Ovary (tissue), 9 donors: ENCODE measurements around the gene OSBPL6. TPM values are rescaled to one million over a fixed set of nuclear protein-coding genes. Genes with fewer than 3 reads are reported as not detected.

Experiments
- DNase-seq, 5 donors: peaks; one replicate each; pipeline ENCODE4 v3.0.0-alpha.2; 2019 to 2020
- H3K27ac ChIP-seq, 2 donors: fragments of 200-600 bp; one replicate each; pipeline versions ENCODE4 v1.5.1 to v1.8.0; 2019 to 2022
- H3K27me3 ChIP-seq: fragments of 200-600 bp; one replicate; pipeline ENCODE4 v1.8.0; 2022
- H3K36me3 ChIP-seq: fragments of 200-600 bp; sonication (generic); one replicate; pipeline ENCODE4 v1.5.1; 2019
- H3K4me1 ChIP-seq: one replicate; pipeline ENCODE4 v1.8.1; 2013; ENCODE audit warnings: mild to moderate bottlenecking, moderate library complexity; ENCODE audit not compliant: insufficient read depth
- H3K4me3 ChIP-seq: fragments of 200-600 bp; sonication (generic); one replicate; pipeline ENCODE4 v1.5.1; 2017
- H3K9me3 ChIP-seq, 2 donors: fragments of 200-600 bp in 1 of 2; sonication (generic) in 1 of 2; one replicate each; pipeline versions ENCODE4 v1.5.1 to v1.8.1; 2013 to 2019; ENCODE audit warnings: mild to moderate bottlenecking in 1 of 2, moderate library complexity in 1 of 2
- EP300 ChIP-seq: sonication (generic); formaldehyde crosslinking; IDR thresholded peaks from one replicate; pipeline ENCODE4 v1.6.1; 2017; ENCODE audit warnings: antibody characterized with exemption
- POLR2A ChIP-seq: fragments of 450-650 bp; IDR thresholded peaks from one replicate; pipeline ENCODE4 v1.6.1; 2017; ENCODE audit warnings: antibody characterized with exemption, mild to moderate bottlenecking, moderate library complexity
- WGBS, 3 donors: extraction: QIAGEN DNeasy Blood & Tissue Kit in 1 of 3; methylation state at CpG; one replicate each; pipeline versions ENCODE4 v1.1.5 to v1.1.7; 2013 to 2017; 5-methylcytosine and 5-hydroxymethylcytosine counted together
- intact Hi-C, 4 donors: fragments of 100-400 bp; cut with DNase I; formaldehyde crosslinking; loops; one replicate each; pipeline versions ENCODE4 v1.11.0 to v1.15.1; 2022 to 2023
- polyA plus RNA-seq, 2 donors: library from polyadenylated mRNA; stranded (reverse); fragments of 200-250 nt in 1 of 2; fragments of 350-450 nt in 1 of 2; fragmentation: Illumina TruSeq in 1 of 2; extraction: RNeasy Lipid Tissue Mini Kit (QIAGEN cat#74804) in 1 of 2; gene quantifications; one replicate each; pipeline ENCODE4 v1.2.3, GENCODE V29; 2013 to 2014
- total RNA-seq, 7 donors: library from RNA; depleted of rRNA in 2 of 7; stranded (reverse); fragments of >200 nt in 2 of 7; fragmentation: NEBNext Ultra II Directional in 3 of 7; extraction: Animal tissue kit (Norgen Biotek cat#: 25700) in 3 of 7; gene quantifications; one replicate each; pipeline versions ENCODE4 v1.1.0 to v1.2.4, GENCODE V29; 2016 to 2023
- TF ChIP-seq, protein P1 (sequence below), 3 donors: fragments of 450-650 bp in 2 of 3; fragments of 200-600 bp in 1 of 3; IDR thresholded peaks; one replicate each; pipeline versions ENCODE4 v1.5.1 to v1.8.0; 2016 to 2022; ENCODE audit warnings: antibody characterized with exemption in 3 of 3, mild to moderate bottlenecking in 1 of 3
- donor health status: DM: no; HTN: no; CAD: no; lungs with moderate emphysema.
- donor health status: DM: no; HTN: no; CAD: no.
- donor health status: Bipolar disorder and iron deficiency.
- donor health status: DM: yes; HTN: yes; CAD: no.
- donor health status: DM: no; HTN: no; CAD: no.
- donor health status: DM: yes; HTN: yes; CAD: no.

OSBPL6 gene
- total and polyA plus RNA-seq, 9 donors = 0.60 to 7.4 (median 1.7) TPM

DNA sequence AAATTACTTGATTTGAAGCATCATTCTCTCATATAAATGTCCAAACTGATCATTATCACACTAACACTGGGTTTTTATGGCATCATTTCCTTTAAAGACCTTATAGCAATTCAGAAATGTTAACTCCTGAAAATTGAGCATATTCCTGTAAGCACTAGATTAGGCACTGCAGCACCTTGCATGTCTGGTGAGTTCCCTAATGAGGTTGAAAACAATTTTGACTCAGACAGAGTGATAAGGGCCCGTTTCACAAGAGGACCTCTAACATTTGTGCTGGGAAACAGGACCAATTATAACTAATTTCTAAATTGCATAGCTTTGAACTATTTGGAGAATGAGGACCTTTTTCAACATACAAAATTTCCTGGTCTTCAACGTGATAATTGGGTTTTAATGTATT, 69.9 kb downstream of the OSBPL6 start:
- 26 to 53% (median 46%) methylated on average over 2 of the region's 2 CpGs for WGBS, 3 donors
- TF ChIP-seq EP300 = no peak
- TF ChIP-seq, protein P1, sequence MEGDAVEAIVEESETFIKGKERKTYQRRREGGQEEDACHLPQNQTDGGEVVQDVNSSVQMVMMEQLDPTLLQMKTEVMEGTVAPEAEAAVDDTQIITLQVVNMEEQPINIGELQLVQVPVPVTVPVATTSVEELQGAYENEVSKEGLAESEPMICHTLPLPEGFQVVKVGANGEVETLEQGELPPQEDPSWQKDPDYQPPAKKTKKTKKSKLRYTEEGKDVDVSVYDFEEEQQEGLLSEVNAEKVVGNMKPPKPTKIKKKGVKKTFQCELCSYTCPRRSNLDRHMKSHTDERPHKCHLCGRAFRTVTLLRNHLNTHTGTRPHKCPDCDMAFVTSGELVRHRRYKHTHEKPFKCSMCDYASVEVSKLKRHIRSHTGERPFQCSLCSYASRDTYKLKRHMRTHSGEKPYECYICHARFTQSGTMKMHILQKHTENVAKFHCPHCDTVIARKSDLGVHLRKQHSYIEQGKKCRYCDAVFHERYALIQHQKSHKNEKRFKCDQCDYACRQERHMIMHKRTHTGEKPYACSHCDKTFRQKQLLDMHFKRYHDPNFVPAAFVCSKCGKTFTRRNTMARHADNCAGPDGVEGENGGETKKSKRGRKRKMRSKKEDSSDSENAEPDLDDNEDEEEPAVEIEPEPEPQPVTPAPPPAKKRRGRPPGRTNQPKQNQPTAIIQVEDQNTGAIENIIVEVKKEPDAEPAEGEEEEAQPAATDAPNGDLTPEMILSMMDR (IDR thresholded peaks at IDR 0.05) = no peak
- no peak for TF ChIP-seq POLR2A
- Histone ChIP-seq H3K9me3 (no peaks in the 10 kb centered on the region), H3K4me3 (no peak overlapping the region), H3K36me3 (no peaks in the 10 kb centered on the region), H3K4me1 (no peaks in the 10 kb centered on the region), H3K27ac (no peak overlapping the region), H3K27me3 (no peaks in the 10 kb centered on the region)
- no peak for DNase-seq
- intact Hi-C loops = no loop called here

DNA sequence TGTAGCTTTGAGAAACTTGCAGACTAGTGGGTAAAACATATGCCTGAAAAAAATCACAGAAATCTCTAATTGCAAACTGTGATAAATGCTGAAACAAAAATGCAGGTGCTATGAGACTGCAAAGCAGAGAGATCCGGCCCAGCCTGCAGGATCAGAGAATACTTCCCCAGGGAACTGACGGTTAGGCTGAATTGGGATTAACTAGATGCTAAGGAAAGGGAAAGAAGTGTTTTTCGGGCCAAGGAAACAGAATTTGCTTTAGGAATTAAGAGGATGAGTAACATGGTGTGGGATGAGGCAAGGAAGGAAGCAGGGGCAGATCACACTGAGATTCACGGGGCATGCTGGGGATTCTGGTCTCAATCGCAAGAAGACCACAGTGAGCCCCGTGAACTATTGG, 71.5 kb downstream of the OSBPL6 start:
- intact Hi-C loops = no loop called here
- H3K4me1 ChIP-seq = no peaks in the 10 kb centered on the region
- H3K36me3 ChIP-seq = no peaks in the 10 kb centered on the region
- no peaks in the 10 kb centered on the region for H3K9me3 ChIP-seq
- H3K27me3 ChIP-seq = no peaks in the 10 kb centered on the region
- 86 to 92% (median 88%) methylated on average over 6 of the region's 6 CpGs for WGBS, 3 donors
- H3K4me3 ChIP-seq = no peak overlapping the region
- no peak overlapping the region for H3K27ac ChIP-seq
- DNase-seq = no peak
- TF ChIP-seq, protein P1 (IDR thresholded peaks at IDR 0.05) = no peak
- no peak for TF ChIP-seq EP300
- no peak for TF ChIP-seq POLR2A

DNA sequence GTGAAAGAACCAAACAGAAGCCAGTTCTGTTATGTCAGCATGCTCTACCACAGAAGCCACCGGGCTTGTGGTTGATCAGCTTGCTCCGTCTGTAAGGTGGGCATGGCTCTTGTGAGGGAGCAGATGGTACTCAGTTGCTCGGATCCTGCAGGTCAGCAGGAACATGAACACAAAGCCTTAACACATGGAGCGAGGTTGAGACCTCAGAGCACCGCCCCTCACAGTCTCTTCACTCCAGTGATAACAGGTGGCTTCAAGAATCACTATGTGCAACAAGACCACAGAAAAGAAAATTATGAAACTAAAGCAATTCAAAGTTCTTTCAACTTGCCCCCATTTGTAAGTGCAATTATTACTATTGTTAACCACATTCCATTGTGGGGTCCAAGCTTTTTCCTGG, 72.1 kb downstream of the OSBPL6 start:
- no peaks in the 10 kb centered on the region for H3K27me3 ChIP-seq
- H3K4me3 ChIP-seq = no peak overlapping the region
- H3K27ac ChIP-seq = no peak overlapping the region
- WGBS, 3 donors = 90 to 94% (median 91%) methylated on average over 5 of the region's 5 CpGs
- intact Hi-C loops = no loop called here
- no peaks in the 10 kb centered on the region for H3K9me3 ChIP-seq
- DNase-seq = no peak
- no peaks in the 10 kb centered on the region for H3K36me3 ChIP-seq
- TF ChIP-seq, protein P1 (IDR thresholded peaks at IDR 0.05) = no peak
- no peaks in the 10 kb centered on the region for H3K4me1 ChIP-seq

DNA sequence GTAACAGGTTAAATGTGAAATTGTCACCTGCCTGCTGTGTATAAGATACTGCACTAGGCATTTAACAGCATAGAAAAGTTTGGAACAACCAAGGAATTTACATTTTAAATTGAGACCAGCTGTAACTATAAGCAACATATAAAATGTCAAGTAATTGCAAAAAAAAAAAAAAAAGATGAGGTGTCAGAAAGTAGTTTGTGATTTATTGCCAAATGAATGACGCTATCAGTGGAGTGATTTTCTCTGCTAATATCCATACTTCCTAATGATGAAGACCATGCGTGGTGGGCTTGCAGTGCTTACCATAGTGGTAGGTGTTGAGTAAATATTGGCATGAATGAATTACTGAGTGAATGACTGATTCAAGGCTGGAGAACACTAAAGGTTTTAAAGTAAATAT, 73.3 kb downstream of the OSBPL6 start:
- Histone ChIP-seq H3K36me3 (no peaks in the 10 kb centered on the region), H3K27ac (no peak overlapping the region), H3K27me3 (no peaks in the 10 kb centered on the region), H3K4me3 (no peak overlapping the region), H3K9me3 (no peaks in the 10 kb centered on the region), H3K4me1 (no peaks in the 10 kb centered on the region)
- no peak for TF ChIP-seq POLR2A
- intact Hi-C loops = no loop called here
- WGBS, 3 donors = 93 to 95% (median 94%) methylated on average over 2 of the region's 2 CpGs
- DNase-seq = no peak

DNA sequence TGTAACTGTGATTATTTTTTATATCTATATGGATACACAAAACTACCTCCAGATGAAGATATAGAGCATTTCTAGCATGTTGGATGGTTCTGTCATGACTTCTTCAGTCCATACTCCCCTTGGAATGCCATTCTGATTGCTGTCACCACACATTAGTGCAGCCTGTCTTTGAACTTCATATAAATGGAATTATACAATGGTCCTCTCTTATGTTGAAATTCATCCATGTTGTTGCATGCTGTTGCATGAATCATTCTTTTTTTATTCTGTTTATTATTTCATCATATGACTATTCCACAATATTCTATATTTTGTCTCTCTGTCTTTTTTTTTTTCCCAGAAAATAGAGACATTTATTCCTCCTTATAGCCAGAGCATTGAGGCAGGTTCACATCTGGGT, 74.1 kb downstream of the OSBPL6 start:
- intact Hi-C loops = no loop called here
- H3K9me3 ChIP-seq = no peaks in the 10 kb centered on the region
- TF ChIP-seq EP300 (no peak), POLR2A (no peak)
- TF ChIP-seq, protein P1 (IDR thresholded peaks at IDR 0.05) = no peak

More for the DNA sequence above, 74.1 kb downstream of the OSBPL6 start:
- H3K27ac ChIP-seq = no peak overlapping the region
- no peak for DNase-seq
- no peaks in the 10 kb centered on the region for H3K36me3 ChIP-seq
- H3K4me3 ChIP-seq = no peak overlapping the region
- no peaks in the 10 kb centered on the region for H3K4me1 ChIP-seq
- H3K27me3 ChIP-seq = no peaks in the 10 kb centered on the region
